ENCODE data around the gene BTBD1.

The BTBD1 gene

GRCh38 chr15:83057696-83058376, 9.2 kb downstream of the BTBD1 start (continued):
- no peak for TF ChIP-seq YY2 (tag by site-specific recombination; IDR thresholded peaks at IDR 0.05)

GRCh38 chr15:83057002-83057401, 10.1 kb downstream of the BTBD1 start:
- H3K4me3 ChIP-seq (ENCODE audit: low read depth, low read length), result no peak overlapping the region
- ChIA-PET POLR2A (interaction anchor here (0.6 to 1.3 kb wide), 2 partner anchors 10 to 96 kb away, joined by 3 to 8 read pairs; partner anchors contain the start of gene BTBD1), CTCF (interaction anchor here (0.6 to 1.1 kb wide), 5 partner anchors 10 to 390 kb away, joined by 3 read pairs; partner anchors contain the start of genes C15orf40 and SH3GL3)
- no peaks in the 10 kb centered on the region for H3K9me3 ChIP-seq (ENCODE audit: control insufficient read depth, insufficient read depth, low read depth, low read length)
- peaks cover 34% of the 10 kb centered on the region in 2 experiments for H3K36me3 ChIP-seq (ENCODE audit: control insufficient read depth in 2 of 2, insufficient read depth in 1 of 2, low read length in 2 of 2)
- no peak overlapping the region for H3K27ac ChIP-seq (ENCODE audit: extremely low read depth, low read depth, low read length)
- peaks cover 10% of the 10 kb centered on the region for H3K4me1 ChIP-seq (ENCODE audit: control insufficient read depth, insufficient read depth, low read length)
- TF ChIP-seq ZNF404 (tag by site-specific recombination; IDR thresholded peaks at IDR 0.05) (no peak), ZBTB10 (tag by site-specific recombination; IDR thresholded peaks at IDR 0.05) (no peak), FEZF1 (tag by site-specific recombination; IDR thresholded peaks at IDR 0.05) (no peak), MEIS1 (CRISPR knock-in tag; IDR thresholded peaks at IDR 0.05; ENCODE audit: borderline replicate concordance) (no peak), ATF2 (tag by site-specific recombination; IDR thresholded peaks at IDR 0.05; ENCODE audit: low read depth) (no peak), TCF7L2 (IDR thresholded peaks at IDR 0.05; ENCODE audit: borderline replicate concordance, low read depth, low read length) (no peak), ZNF596 (tag by site-specific recombination; IDR thresholded peaks at IDR 0.05) (no peak), ZNF274 (IDR thresholded peaks at IDR 0.05; ENCODE audit: low read length) (no peak), ZNF274 (tag by site-specific recombination; IDR thresholded peaks at IDR 0.05; ENCODE audit: borderline replicate concordance) (no peak), ZNF555 (tag by site-specific recombination; conservative IDR thresholded peaks at IDR 0.05) (no peak), ZNF37A (tag by site-specific recombination; IDR thresholded peaks at IDR 0.05) (no peak), SP3 (tag by site-specific recombination; IDR thresholded peaks at IDR 0.05) (no peak), ZNF600 (tag by site-specific recombination; IDR thresholded peaks at IDR 0.05) (no peak), ZNF629 (tag by site-specific recombination; IDR thresholded peaks at IDR 0.05) (no peak), ZNF777 (tag by site-specific recombination; IDR thresholded peaks at IDR 0.05; ENCODE audit: borderline replicate concordance) (no peak), ZBTB20 (tag by site-specific recombination; IDR thresholded peaks at IDR 0.05) (no peak), ZNF792 (tag by site-specific recombination; IDR thresholded peaks at IDR 0.05) (no peak), ZSCAN18 (tag by site-specific recombination; IDR thresholded peaks at IDR 0.05) (no peak), ZNF639 (tag by site-specific recombination; IDR thresholded peaks at IDR 0.05) (no peak), ZSCAN16 (tag by site-specific recombination; IDR thresholded peaks at IDR 0.05) (no peak), ZEB2 (tag by site-specific recombination; IDR thresholded peaks at IDR 0.05) (no peak)

Measured in HEK293 (cell line).